ENCODE results near the gene RGS11.

DNA sequence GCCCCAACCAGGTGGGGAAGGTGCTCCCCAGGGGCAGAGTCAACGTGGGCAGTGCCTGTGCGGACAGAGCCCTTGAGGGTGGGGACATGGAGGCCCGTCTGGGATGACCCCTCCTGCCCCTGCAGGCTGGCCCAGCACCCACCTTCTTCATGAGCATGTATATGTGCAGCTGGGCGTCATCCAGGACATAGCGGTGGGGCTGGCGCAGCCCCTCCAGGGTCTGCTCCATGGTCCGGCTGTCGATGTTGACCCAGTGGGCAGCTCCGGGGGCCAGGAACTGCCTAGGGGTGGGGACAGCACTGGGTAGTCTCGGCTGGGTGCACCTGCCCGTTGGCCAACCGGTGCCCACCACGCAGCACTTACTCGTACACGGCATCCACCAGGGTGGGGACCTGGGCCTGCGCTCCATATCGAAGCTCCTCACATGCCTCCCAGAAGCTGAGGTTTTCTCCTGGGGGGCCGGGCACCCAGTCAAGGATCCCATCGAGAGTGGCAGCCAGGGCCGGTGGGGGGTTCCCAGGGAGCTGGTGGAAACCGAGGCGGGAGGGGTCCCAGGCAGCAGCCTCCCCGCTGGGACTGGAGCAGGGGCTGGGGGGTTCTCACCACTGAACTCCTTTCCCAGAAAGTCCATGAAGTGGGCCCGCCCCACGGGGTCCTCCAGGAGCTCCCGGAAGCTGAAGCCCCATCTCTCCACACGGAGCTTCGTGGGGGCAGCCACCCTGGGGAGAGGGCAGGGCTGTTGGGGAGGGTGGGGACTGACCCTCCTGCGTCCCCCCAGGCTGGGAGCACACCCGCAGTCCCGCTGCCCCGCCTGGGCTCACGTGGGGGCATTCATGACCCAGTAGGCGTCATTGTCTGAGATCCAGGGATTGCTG, 5.1 kb downstream of the RGS11 start:
- TF ChIP-seq, protein P1, sequence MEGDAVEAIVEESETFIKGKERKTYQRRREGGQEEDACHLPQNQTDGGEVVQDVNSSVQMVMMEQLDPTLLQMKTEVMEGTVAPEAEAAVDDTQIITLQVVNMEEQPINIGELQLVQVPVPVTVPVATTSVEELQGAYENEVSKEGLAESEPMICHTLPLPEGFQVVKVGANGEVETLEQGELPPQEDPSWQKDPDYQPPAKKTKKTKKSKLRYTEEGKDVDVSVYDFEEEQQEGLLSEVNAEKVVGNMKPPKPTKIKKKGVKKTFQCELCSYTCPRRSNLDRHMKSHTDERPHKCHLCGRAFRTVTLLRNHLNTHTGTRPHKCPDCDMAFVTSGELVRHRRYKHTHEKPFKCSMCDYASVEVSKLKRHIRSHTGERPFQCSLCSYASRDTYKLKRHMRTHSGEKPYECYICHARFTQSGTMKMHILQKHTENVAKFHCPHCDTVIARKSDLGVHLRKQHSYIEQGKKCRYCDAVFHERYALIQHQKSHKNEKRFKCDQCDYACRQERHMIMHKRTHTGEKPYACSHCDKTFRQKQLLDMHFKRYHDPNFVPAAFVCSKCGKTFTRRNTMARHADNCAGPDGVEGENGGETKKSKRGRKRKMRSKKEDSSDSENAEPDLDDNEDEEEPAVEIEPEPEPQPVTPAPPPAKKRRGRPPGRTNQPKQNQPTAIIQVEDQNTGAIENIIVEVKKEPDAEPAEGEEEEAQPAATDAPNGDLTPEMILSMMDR (conservative IDR thresholded peaks at IDR 0.05; ENCODE audit: low read length): no peak
- TF ChIP-seq EZH2phosphoT487 (IDR thresholded peaks at IDR 0.05; ENCODE audit: borderline replicate concordance, low read depth, low read length): no peak
